Panc1 (cell line): Measurements from ENCODE around the gene SGCG. TPM values are rescaled to one million over a fixed set of nuclear protein-coding genes. Genes with fewer than 3 reads are reported as not detected.

Experiments
- ATAC-seq: fragments of 200-7000 bp; cut with Tn5 transposase; 2 replicates; pipeline ENCODE4 v1.9.1; 2020; ENCODE audit warnings: mild to moderate bottlenecking, moderate library complexity
- BruUV-seq: library from RNA; stranded (reverse); fragments of 400-500 nt; replicated peaks from 2 replicates; lab custom pipeline; 2021; lab: Mats Ljungman, UMichigan
- CTCF ChIA-PET: fragments of 300-600 bp; sonication (Branson Sonifier 250); formaldehyde crosslinking; loops from one replicate; lab custom pipeline; 2022; ENCODE audit warnings: antibody characterized with exemption; lab: Charles Lee
- POLR2A ChIA-PET: fragments of 300-600 bp; sonication (Branson Sonifier 250); formaldehyde crosslinking; loops from one replicate; lab custom pipeline; 2022; ENCODE audit warnings: antibody characterized with exemption; lab: Charles Lee
- DNase-seq: peaks from one replicate; pipeline ENCODE4 v3.0.0-alpha.2; 2010; ENCODE audit warnings: low read depth, low spot score
- H3K27ac ChIP-seq: 2 replicates; pipeline ENCODE4 v1.5.1; 2011; ENCODE audit warnings: mild to moderate bottlenecking, low read length, inconsistent platforms
- H3K27me3 ChIP-seq: fragments of 200-500 bp; sonication (Bioruptor generic); 2 replicates; pipeline ENCODE4 v1.6.0; 2014; ENCODE audit warnings: low read length, inconsistent platforms; ENCODE audit not compliant: control insufficient read depth, insufficient read depth
- H3K36me3 ChIP-seq: fragments of 200-500 bp; sonication (Bioruptor generic); 2 replicates; pipeline ENCODE4 v1.5.1; 2014; ENCODE audit warnings: inconsistent platforms, mild to moderate bottlenecking, low read length, moderate library complexity; ENCODE audit not compliant: control insufficient read depth, insufficient read depth
- H3K4me1 ChIP-seq: 2 replicates; pipeline ENCODE4 v1.5.1; 2011; ENCODE audit warnings: inconsistent platforms, mild to moderate bottlenecking, low read length, moderate library complexity; ENCODE audit not compliant: control insufficient read depth, insufficient read depth
- H3K4me3 ChIP-seq, 2 experiments: 2 replicates each; pipeline ENCODE4 v1.5.1; 2011 to 2012; ENCODE audit warnings: low read depth in 2 of 2, low read length in 2 of 2, mild to moderate bottlenecking in 2 of 2, inconsistent platforms in 1 of 2, moderate library complexity in 1 of 2
- H3K9me3 ChIP-seq: fragments of 200-500 bp; sonication (Bioruptor generic); 2 replicates; pipeline ENCODE4 v1.5.1; 2014; ENCODE audit warnings: low read depth, mild to moderate bottlenecking, inconsistent platforms, low read length, moderate library complexity; ENCODE audit not compliant: control insufficient read depth, insufficient read depth
- CTCF ChIP-seq: fragments of 450-650 bp; IDR thresholded peaks from 2 replicates; pipeline ENCODE4 v1.5.1; 2017; ENCODE audit warnings: mild to moderate bottlenecking
- POLR2AphosphoS5 ChIP-seq: IDR thresholded peaks from 2 replicates; pipeline ENCODE4 v1.6.1; 2012; ENCODE audit warnings: mild to moderate bottlenecking, low read depth, low read length, moderate library complexity
- REST ChIP-seq, 2 experiments: IDR thresholded peaks; 2 replicates each; pipeline ENCODE4 v1.6.1; 2011 to 2012; ENCODE audit warnings: low read depth in 2 of 2, control low read depth in 1 of 2, low read length in 1 of 2, mild to moderate bottlenecking in 1 of 2, moderate library complexity in 1 of 2; ENCODE audit not compliant: insufficient read depth in 1 of 2
- SIN3A ChIP-seq: IDR thresholded peaks from 2 replicates; pipeline ENCODE4 v1.6.1; 2012; ENCODE audit warnings: low read depth, mild to moderate bottlenecking, low read length, moderate library complexity, borderline replicate concordance; ENCODE audit not compliant: insufficient read depth
- TCF7L2 ChIP-seq: IDR thresholded peaks from 2 replicates; pipeline ENCODE4 v1.6.1; 2011; ENCODE audit warnings: mild to moderate bottlenecking, low read depth, low read length, inconsistent platforms
- in situ Hi-C: cut with HindIII; loops from 2 replicates; pipeline ENCODE4 v1.10.0; 2016; ENCODE audit warnings: low sequenced_read_pairs, low pct_unique_long_range_greater_than_20kb
- intact Hi-C: fragments of 100-400 bp; cut with micrococcal nuclease; formaldehyde crosslinking; loops from one replicate; pipeline ENCODE4 v1.10.0; 2022; ENCODE audit not compliant: unreplicated experiment
- total RNA-seq: library from RNA; stranded (reverse); gene quantifications from one replicate; pipeline ENCODE4 v1.2.1, GENCODE V29; 2021; ENCODE audit not compliant: unreplicated experiment

SGCG gene
- total RNA-seq, 1 experiment from 2014 or later, result not detected

- Histone ChIP-seq H3K4me3 (no peak overlapping the region), H3K9me3 (no peaks in the 10 kb centered on the region), H3K27me3 (no peaks in the 10 kb centered on the region), H3K27ac (no peak overlapping the region), H3K4me1 (no peaks in the 10 kb centered on the region), H3K36me3 (no peaks in the 10 kb centered on the region)
- no peak for DNase-seq
- in situ Hi-C loops (no loop called here), intact Hi-C loops (no loop called here)
- no peak for TF ChIP-seq CTCF
- no peak for TF ChIP-seq TCF7L2
- no peak for TF ChIP-seq POLR2AphosphoS5
- TF ChIP-seq SIN3A, result no peak
- TF ChIP-seq REST (IDR thresholded peaks at IDR 0.05; ENCODE audit: insufficient read depth in 1 of 2, low read depth in 2 of 2, low read length in 1 of 2), result no peak
- BruUV-seq, result no TSS peak
- ChIA-PET CTCF (no interaction called here), POLR2A (no interaction called here)
- ATAC-seq, result no peak
Measured at GRCh38 chr13:23273498-23273897, 92.7 kb downstream of the SGCG start.

- intact Hi-C loops, result no loop called here
- Histone ChIP-seq H3K36me3 (no peaks in the 10 kb centered on the region), H3K4me1 (no peaks in the 10 kb centered on the region), H3K9me3 (no peaks in the 10 kb centered on the region), H3K27ac (no peak overlapping the region), H3K4me3 (no peak overlapping the region), H3K27me3 (no peaks in the 10 kb centered on the region)
- POLR2A ChIA-PET, result no interaction called here
- TF ChIP-seq REST (IDR thresholded peaks at IDR 0.05; ENCODE audit: insufficient read depth in 1 of 2, low read depth in 2 of 2, low read length in 1 of 2), result no peak
- no peak for TF ChIP-seq SIN3A
- TF ChIP-seq CTCF, result no peak
- TF ChIP-seq POLR2AphosphoS5, result no peak
- no peak for TF ChIP-seq TCF7L2
- CTCF ChIA-PET, result no interaction called here
- DNase-seq (no peak), ATAC-seq (no peak)
- in situ Hi-C loops, result no loop called here
- no TSS peak for BruUV-seq
Measured at GRCh38 chr13:23279321-23279720, 98.5 kb downstream of the SGCG start.
